HL-60 (cell line): ENCODE data around the gene DDX52.
"Not testable (repeated sequence)": the region's sequence is repeated elsewhere in the genome, so short reads cannot be mapped to it uniquely, and the experiment has no call there.

Experiments used
- DNase-seq, 2 experiments: peaks; one replicate each; pipeline ENCODE4 v3.0.0-alpha.2; 2010 to 2020; ENCODE audit warnings: low read depth in 1 of 2, low spot score in 1 of 2
- H3K27ac ChIP-seq: fragments of 250-450 bp; sonication (Bioruptor Pico); replicated peaks from 2 replicates; pipeline ENCODE4 v1.5.1; 2020; ENCODE audit warnings: mild to moderate bottlenecking, moderate library complexity
- H3K27me3 ChIP-seq: fragments of 250-450 bp; sonication (Bioruptor Pico); 2 replicates; pipeline ENCODE4 v1.5.1; 2021; ENCODE audit warnings: mild to moderate bottlenecking, moderate library complexity; ENCODE audit not compliant: insufficient read depth, poor library complexity, severe bottlenecking
- H3K4me3 ChIP-seq: replicated peaks from 2 replicates; pipeline ENCODE4 v1.5.1; 2011; ENCODE audit warnings: mild to moderate bottlenecking, control low read depth, low read length; ENCODE audit not compliant: insufficient read depth
- GABPA ChIP-seq: IDR thresholded peaks from 2 replicates; pipeline ENCODE4 v1.6.1; 2012; ENCODE audit warnings: low read depth
- POLR2AphosphoS5 ChIP-seq: IDR thresholded peaks from 2 replicates; pipeline ENCODE4 v1.6.1; 2012; ENCODE audit warnings: low read depth
- SPI1 ChIP-seq: IDR thresholded peaks from 2 replicates; pipeline ENCODE4 v1.6.1; 2012; ENCODE audit warnings: low read depth, mild to moderate bottlenecking, borderline replicate concordance
- TF ChIP-seq, protein P1 (sequence below): IDR thresholded peaks from 2 replicates; pipeline ENCODE4 v1.6.1; 2012; ENCODE audit warnings: low read depth; ENCODE audit not compliant: insufficient replicate concordance
- TF ChIP-seq, protein P2 (sequence below): IDR thresholded peaks from one replicate; pipeline ENCODE4 v1.5.1; 2011; ENCODE audit warnings: low read length, control low read depth, inconsistent platforms; ENCODE audit not compliant: insufficient read depth

Gene DDX52

GRCh38 chr17:37683454-37683984, 40.3 kb upstream of the DDX52 start:
- H3K27me3 ChIP-seq = no peaks in the 10 kb centered on the region
- no peak overlapping the region for H3K27ac ChIP-seq
- H3K4me3 ChIP-seq = no peak overlapping the region
- DNase-seq = no peak
- TF ChIP-seq, protein P1, sequence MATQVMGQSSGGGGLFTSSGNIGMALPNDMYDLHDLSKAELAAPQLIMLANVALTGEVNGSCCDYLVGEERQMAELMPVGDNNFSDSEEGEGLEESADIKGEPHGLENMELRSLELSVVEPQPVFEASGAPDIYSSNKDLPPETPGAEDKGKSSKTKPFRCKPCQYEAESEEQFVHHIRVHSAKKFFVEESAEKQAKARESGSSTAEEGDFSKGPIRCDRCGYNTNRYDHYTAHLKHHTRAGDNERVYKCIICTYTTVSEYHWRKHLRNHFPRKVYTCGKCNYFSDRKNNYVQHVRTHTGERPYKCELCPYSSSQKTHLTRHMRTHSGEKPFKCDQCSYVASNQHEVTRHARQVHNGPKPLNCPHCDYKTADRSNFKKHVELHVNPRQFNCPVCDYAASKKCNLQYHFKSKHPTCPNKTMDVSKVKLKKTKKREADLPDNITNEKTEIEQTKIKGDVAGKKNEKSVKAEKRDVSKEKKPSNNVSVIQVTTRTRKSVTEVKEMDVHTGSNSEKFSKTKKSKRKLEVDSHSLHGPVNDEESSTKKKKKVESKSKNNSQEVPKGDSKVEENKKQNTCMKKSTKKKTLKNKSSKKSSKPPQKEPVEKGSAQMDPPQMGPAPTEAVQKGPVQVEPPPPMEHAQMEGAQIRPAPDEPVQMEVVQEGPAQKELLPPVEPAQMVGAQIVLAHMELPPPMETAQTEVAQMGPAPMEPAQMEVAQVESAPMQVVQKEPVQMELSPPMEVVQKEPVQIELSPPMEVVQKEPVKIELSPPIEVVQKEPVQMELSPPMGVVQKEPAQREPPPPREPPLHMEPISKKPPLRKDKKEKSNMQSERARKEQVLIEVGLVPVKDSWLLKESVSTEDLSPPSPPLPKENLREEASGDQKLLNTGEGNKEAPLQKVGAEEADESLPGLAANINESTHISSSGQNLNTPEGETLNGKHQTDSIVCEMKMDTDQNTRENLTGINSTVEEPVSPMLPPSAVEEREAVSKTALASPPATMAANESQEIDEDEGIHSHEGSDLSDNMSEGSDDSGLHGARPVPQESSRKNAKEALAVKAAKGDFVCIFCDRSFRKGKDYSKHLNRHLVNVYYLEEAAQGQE = no peak
- TF ChIP-seq POLR2AphosphoS5 = no peak
- TF ChIP-seq GABPA = no peak
- TF ChIP-seq, protein P2, sequence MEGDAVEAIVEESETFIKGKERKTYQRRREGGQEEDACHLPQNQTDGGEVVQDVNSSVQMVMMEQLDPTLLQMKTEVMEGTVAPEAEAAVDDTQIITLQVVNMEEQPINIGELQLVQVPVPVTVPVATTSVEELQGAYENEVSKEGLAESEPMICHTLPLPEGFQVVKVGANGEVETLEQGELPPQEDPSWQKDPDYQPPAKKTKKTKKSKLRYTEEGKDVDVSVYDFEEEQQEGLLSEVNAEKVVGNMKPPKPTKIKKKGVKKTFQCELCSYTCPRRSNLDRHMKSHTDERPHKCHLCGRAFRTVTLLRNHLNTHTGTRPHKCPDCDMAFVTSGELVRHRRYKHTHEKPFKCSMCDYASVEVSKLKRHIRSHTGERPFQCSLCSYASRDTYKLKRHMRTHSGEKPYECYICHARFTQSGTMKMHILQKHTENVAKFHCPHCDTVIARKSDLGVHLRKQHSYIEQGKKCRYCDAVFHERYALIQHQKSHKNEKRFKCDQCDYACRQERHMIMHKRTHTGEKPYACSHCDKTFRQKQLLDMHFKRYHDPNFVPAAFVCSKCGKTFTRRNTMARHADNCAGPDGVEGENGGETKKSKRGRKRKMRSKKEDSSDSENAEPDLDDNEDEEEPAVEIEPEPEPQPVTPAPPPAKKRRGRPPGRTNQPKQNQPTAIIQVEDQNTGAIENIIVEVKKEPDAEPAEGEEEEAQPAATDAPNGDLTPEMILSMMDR = no peak
- no peak for TF ChIP-seq SPI1

DNA sequence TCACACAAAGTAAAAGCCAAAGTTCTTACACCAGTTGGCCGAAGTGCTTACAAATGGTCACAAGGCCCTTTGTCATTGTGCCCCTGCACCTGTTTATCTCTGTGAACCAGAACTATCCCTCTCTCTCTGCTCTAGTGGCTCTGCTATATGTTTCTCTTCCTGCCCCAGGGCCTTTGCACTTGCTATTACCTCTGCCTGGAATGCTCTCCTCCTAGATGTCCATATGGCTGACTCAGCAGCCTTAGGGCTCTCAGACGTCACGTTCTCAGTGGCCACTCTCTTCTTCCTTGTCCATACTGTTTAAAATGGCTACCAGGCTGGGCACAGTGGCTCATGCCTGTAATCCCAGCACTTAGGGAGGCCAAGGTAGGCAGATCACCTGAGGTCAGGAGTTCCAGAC, 38.8 kb upstream of the DDX52 start:
- H3K4me3 ChIP-seq = no peak overlapping the region
- H3K27ac ChIP-seq = no peak overlapping the region
- TF ChIP-seq, protein P1 = no peak
- TF ChIP-seq SPI1 = no peak
- no peak for TF ChIP-seq GABPA
- DNase-seq = no peak
- no peaks in the 10 kb centered on the region for H3K27me3 ChIP-seq

DNA sequence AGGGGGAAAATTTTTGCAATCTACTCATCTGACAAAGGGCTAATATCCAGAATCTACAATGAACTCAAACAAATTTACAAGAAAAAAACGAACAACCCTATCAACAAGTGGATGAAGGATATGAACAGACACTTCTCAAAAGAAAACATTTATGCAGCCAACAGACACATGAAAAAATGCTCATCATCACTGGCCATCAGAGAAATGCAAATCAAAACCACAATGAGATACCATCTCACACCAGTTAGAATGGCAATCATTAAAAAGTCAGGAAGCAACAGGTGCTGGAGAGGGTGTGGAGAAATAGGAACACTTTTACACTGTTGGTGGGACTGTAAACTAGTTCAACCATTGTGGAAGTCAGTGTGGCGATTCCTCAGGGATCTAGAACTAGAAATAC, 36.7 kb upstream of the DDX52 start:
- DNase-seq, H3K27me3 ChIP-seq, H3K4me3 ChIP-seq, H3K27ac ChIP-seq: not testable (repeated sequence)

DNA sequence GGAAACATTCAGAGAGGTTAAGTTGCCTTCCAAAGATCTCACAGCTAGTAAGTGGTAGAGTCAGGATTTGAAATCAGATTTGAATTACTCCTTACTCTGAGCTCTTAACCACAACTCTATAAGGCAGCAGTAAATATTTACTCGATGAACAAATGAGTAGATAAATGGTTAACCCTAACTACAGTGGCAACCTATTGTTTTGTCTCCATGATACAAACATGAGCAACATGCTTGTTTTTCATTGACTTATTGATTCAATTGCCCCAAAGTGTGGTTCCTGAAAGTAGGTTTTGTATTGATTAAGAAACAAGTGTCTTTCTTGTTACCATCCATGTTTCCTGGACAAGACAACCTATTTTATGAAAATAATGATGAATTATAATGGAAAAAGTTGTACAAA, 34.8 kb upstream of the DDX52 start:
- TF ChIP-seq GABPA = no peak
- TF ChIP-seq, protein P1 = no peak
- TF ChIP-seq POLR2AphosphoS5 = no peak
- TF ChIP-seq, protein P2 = no peak
- no peak for TF ChIP-seq SPI1
- Histone ChIP-seq H3K4me3 (no peak overlapping the region), H3K27ac (no peak overlapping the region), H3K27me3 (no peaks in the 10 kb centered on the region)
- DNase-seq = no peak
